Naive thymus-derived CD4-positive, alpha-beta T cell (primary cell): ENCODE data around the gene TMEM169. TPM values are rescaled to one million over a fixed set of nuclear protein-coding genes. Genes with fewer than 3 reads are reported as not detected.

Source experiments
- ATAC-seq: fragments of 150-1000 bp; cut with Tn5 transposase; 2 replicates; pipeline ENCODE4 v1.10.0; 2021; ENCODE audit warnings: mild to moderate bottlenecking, moderate library complexity
- CTCF ChIA-PET: fragments of 350-600 bp; sonication (Branson Sonifier 250); formaldehyde crosslinking; loops from one replicate; lab custom pipeline; 2021; ENCODE audit warnings: antibody characterized with exemption; lab: Charles Lee
- POLR2A ChIA-PET: fragments of 350-600 bp; sonication (Branson Sonifier 250); formaldehyde crosslinking; loops from one replicate; lab custom pipeline; 2021; ENCODE audit warnings: antibody characterized with exemption, inconsistent platforms; lab: Charles Lee
- DNase-seq, 9 donors: peaks; one replicate each; pipeline versions ENCODE4 v3.0.0 to v3.0.0-alpha.2; 2020 to 2022; ENCODE audit warnings: mixed read lengths in 1 of 9
- H3K27ac ChIP-seq: one replicate; pipeline ENCODE4 v1.7.0; 2013; ENCODE audit warnings: mild to moderate bottlenecking, low read depth, low read length, moderate library complexity
- H3K27me3 ChIP-seq, 2 donors: one replicate each; pipeline ENCODE4 v1.7.0; 2013; ENCODE audit warnings: low read length in 2 of 2, mild to moderate bottlenecking in 2 of 2, moderate library complexity in 2 of 2; ENCODE audit not compliant: control insufficient read depth in 2 of 2, insufficient read depth in 2 of 2
- H3K36me3 ChIP-seq, 3 experiments: 1 replicate in 2 of 3; 2 replicates in 1 of 3; pipeline ENCODE4 v1.7.0; 2013; ENCODE audit warnings: low read length in 3 of 3, mild to moderate bottlenecking in 3 of 3, moderate library complexity in 1 of 3; ENCODE audit not compliant: insufficient read depth in 3 of 3, control insufficient read depth in 2 of 3
- H3K4me1 ChIP-seq, 2 donors: one replicate each; pipeline ENCODE4 v1.7.0; 2013; ENCODE audit warnings: low read length in 2 of 2, mild to moderate bottlenecking in 2 of 2, moderate library complexity in 1 of 2; ENCODE audit not compliant: control insufficient read depth in 2 of 2, insufficient read depth in 2 of 2
- H3K4me3 ChIP-seq: 2 replicates; pipeline ENCODE4 v1.7.0; 2013; ENCODE audit warnings: mild to moderate bottlenecking, low read length
- H3K9me3 ChIP-seq, 3 experiments: 1 replicate in 2 of 3; 2 replicates in 1 of 3; pipeline ENCODE4 v1.7.0; 2013; ENCODE audit warnings: low read length in 3 of 3; ENCODE audit not compliant: control insufficient read depth in 2 of 3
- H3K27ac Mint-ChIP-seq, 9 donors: one replicate each; pipeline ENCODE4 v1.8.0; 2020 to 2022; ENCODE audit warnings: mixed read lengths in 9 of 9, mild to moderate bottlenecking in 8 of 9, moderate library complexity in 5 of 9, inconsistent platforms in 2 of 9
- H3K27me3 Mint-ChIP-seq, 5 donors: one replicate each; pipeline ENCODE4 v1.8.0; 2021 to 2022; ENCODE audit warnings: mixed read lengths in 5 of 5, mild to moderate bottlenecking in 1 of 5
- H3K36me3 Mint-ChIP-seq, 5 donors: one replicate each; pipeline ENCODE4 v1.8.0; 2020 to 2022; ENCODE audit warnings: mixed read lengths in 5 of 5, mild to moderate bottlenecking in 3 of 5, inconsistent platforms in 1 of 5
- H3K4me1 Mint-ChIP-seq, 7 donors: one replicate each; pipeline ENCODE4 v1.8.0; 2020 to 2022; ENCODE audit warnings: mixed read lengths in 7 of 7, mild to moderate bottlenecking in 3 of 7, inconsistent platforms in 1 of 7
- H3K4me3 Mint-ChIP-seq, 10 donors: one replicate each; pipeline ENCODE4 v1.8.0; 2020 to 2022; ENCODE audit warnings: mild to moderate bottlenecking in 10 of 10, mixed read lengths in 10 of 10, moderate library complexity in 6 of 10, inconsistent platforms in 2 of 10
- H3K9me3 Mint-ChIP-seq, 11 donors: one replicate each; pipeline ENCODE4 v1.8.0; 2020 to 2022; ENCODE audit warnings: mixed read lengths in 11 of 11, mild to moderate bottlenecking in 4 of 11, inconsistent platforms in 1 of 11, moderate library complexity in 1 of 11
- intact Hi-C, 2 donors: fragments of 100-400 bp; cut with micrococcal nuclease; formaldehyde crosslinking; loops; one replicate each; pipeline ENCODE4 v1.15.1; 2023
- polyA plus RNA-seq, 2 donors: library from polyadenylated mRNA; unstranded; fragments of 300-500 nt; fragmentation: Illumina TruSeq; gene quantifications; one replicate each; pipeline ENCODE4 v1.2.3, GENCODE V29; 2021
- total RNA-seq, 6 experiments: library from RNA in 5 of 6; stranded (reverse) in 5 of 6; gene quantifications; 1 replicate in 5 of 6; 2 replicates in 1 of 6; pipeline ENCODE4 v1.2.3 and lab custom pipeline; 2021 to 2026

TMEM169 gene
- total and polyA plus RNA-seq, 7 experiments from 2014 or later = 2.0 to 5.1 (median 3.7) TPM

- ChIA-PET POLR2A (no interaction called here), CTCF (no interaction called here)
- no peak overlapping the region for H3K27ac Mint-ChIP-seq
- Histone ChIP-seq H3K9me3 (no peaks in the 10 kb centered on the region), H3K27ac (no peak overlapping the region), H3K27me3 (no peaks in the 10 kb centered on the region), H3K36me3 (peaks cover 0 to 18% (median 4%) of the 10 kb centered on the region in 3 experiments), H3K4me1 (no peaks in the 10 kb centered on the region), H3K4me3 (no peak overlapping the region)
- H3K4me1 Mint-ChIP-seq = peaks cover 0 to 5% (median 3%) of the 10 kb centered on the region in 7 donors
- no peaks in the 10 kb centered on the region for H3K9me3 Mint-ChIP-seq
- ATAC-seq (peak; percentile 18), DNase-seq (no peak)
- intact Hi-C loops = no loop called here
- no peak overlapping the region for H3K4me3 Mint-ChIP-seq
- H3K36me3 Mint-ChIP-seq = peaks cover 13 to 29% (median 20%) of the 10 kb centered on the region in 5 donors
- H3K27me3 Mint-ChIP-seq = no peaks in the 10 kb centered on the region
Measured at GRCh38 chr2:216098421-216099334, 17.0 kb downstream of the TMEM169 start.

- Histone ChIP-seq H3K9me3 (no peaks in the 10 kb centered on the region), H3K36me3 (peaks cover 0 to 18% (median 4%) of the 10 kb centered on the region in 3 experiments), H3K27me3 (no peaks in the 10 kb centered on the region), H3K27ac (no peak overlapping the region), H3K4me3 (no peak overlapping the region), H3K4me1 (no peaks in the 10 kb centered on the region)
- H3K4me1 Mint-ChIP-seq = peaks cover 0 to 11% (median 0%) of the 10 kb centered on the region in 7 donors
- H3K27ac Mint-ChIP-seq = no peak overlapping the region
- ChIA-PET CTCF (interaction anchor here (0.6 kb wide), 1 partner anchor 320 kb away, joined by 3 read pairs; no protein-coding TSS in a partner anchor), POLR2A (interaction anchor here (1.4 kb wide), 1 partner anchor 18 kb away, joined by 4 read pairs; no protein-coding TSS in a partner anchor)
- intact Hi-C loops = no loop called here
- H3K4me3 Mint-ChIP-seq = no peak overlapping the region
- H3K36me3 Mint-ChIP-seq = peaks cover 8 to 23% (median 15%) of the 10 kb centered on the region in 5 donors
- DNase-seq (no peak), ATAC-seq (no peak)
- no peaks in the 10 kb centered on the region for H3K9me3 Mint-ChIP-seq
- H3K27me3 Mint-ChIP-seq = no peaks in the 10 kb centered on the region
Measured at GRCh38 chr2:216101109-216101508, 19.4 kb downstream of the TMEM169 start.

- H3K27ac ChIP-seq = no peak overlapping the region
- CTCF ChIA-PET = interaction anchor here (0.6 kb wide), 1 partner anchor 47 kb away, joined by 3 read pairs; no protein-coding TSS in a partner anchor
- H3K27me3 ChIP-seq = no peaks in the 10 kb centered on the region
- Mint-ChIP-seq H3K27ac (no peak overlapping the region), H3K4me3 (no peak overlapping the region), H3K4me1 (peaks cover 0 to 14% (median 0%) of the 10 kb centered on the region in 7 donors), H3K9me3 (no peaks in the 10 kb centered on the region), H3K27me3 (no peaks in the 10 kb centered on the region), H3K36me3 (peaks cover 8 to 21% (median 15%) of the 10 kb centered on the region in 5 donors)
- POLR2A ChIA-PET = interaction anchor here (0.6 to 1.7 kb wide), 5 partner anchors 15 to 712 kb away, joined by 3 to 6 read pairs (median 4); partner anchors contain the start of genes PECR and TMEM169
- H3K9me3 ChIP-seq = no peaks in the 10 kb centered on the region
- H3K36me3 ChIP-seq = peaks cover 0 to 18% (median 4%) of the 10 kb centered on the region in 3 experiments
- no peak for ATAC-seq
- no peaks in the 10 kb centered on the region for H3K4me1 ChIP-seq
- no peak for DNase-seq
- intact Hi-C loops = no loop called here
- H3K4me3 ChIP-seq = no peak overlapping the region
Measured at GRCh38 chr2:216103213-216103612, 21.5 kb downstream of the TMEM169 start.

- Mint-ChIP-seq H3K9me3 (peaks cover 0 to 6% (median 0%) of the 10 kb centered on the region in 11 donors), H3K4me1 (peaks cover 0 to 24% (median 10%) of the 10 kb centered on the region in 7 donors), H3K4me3 (no peak overlapping the region), H3K36me3 (peaks cover 12 to 26% (median 15%) of the 10 kb centered on the region in 5 donors), H3K27ac (no peak overlapping the region), H3K27me3 (peaks cover 0 to 4% (median 0%) of the 10 kb centered on the region in 5 donors)
- Histone ChIP-seq H3K27me3 (no peaks in the 10 kb centered on the region), H3K9me3 (no peaks in the 10 kb centered on the region), H3K4me1 (peaks cover 1 to 3% of the 10 kb centered on the region in 2 donors), H3K27ac (no peak overlapping the region), H3K36me3 (peaks cover 0 to 16% (median 4%) of the 10 kb centered on the region in 3 experiments), H3K4me3 (no peak overlapping the region)
- POLR2A ChIA-PET = interaction anchor here (0.8 kb wide), 1 partner anchor 31 kb away, joined by 3 read pairs; no protein-coding TSS in a partner anchor
- no peak for DNase-seq
- no peak for ATAC-seq
- intact Hi-C loops = no loop called here
- CTCF ChIA-PET = no interaction called here
Measured at GRCh38 chr2:216104691-216105090, 23.0 kb downstream of the TMEM169 start.

- CTCF ChIA-PET = interaction anchor here (0.7 to 0.8 kb wide), 2 partner anchors 23 to 26 kb away, joined by 3 read pairs; partner anchors contain the start of genes PECR and TMEM169
- POLR2A ChIA-PET = interaction anchor here (1.9 to 8.9 kb wide), 3 partner anchors 13 to 49 kb away, joined by 5 to 166 read pairs (median 34); partner anchors contain the start of genes PECR and TMEM169
- intact Hi-C loops = no loop called here
- no peak for DNase-seq
- peaks cover 0 to 15% (median 0%) of the 10 kb centered on the region in 3 experiments for H3K36me3 ChIP-seq
- H3K4me1 ChIP-seq = peaks cover 21 to 22% of the 10 kb centered on the region in 2 donors
- H3K27ac ChIP-seq = no peak overlapping the region
- H3K9me3 ChIP-seq = no peaks in the 10 kb centered on the region
- Mint-ChIP-seq H3K27me3 (peaks cover 0 to 4% (median 0%) of the 10 kb centered on the region in 5 donors), H3K9me3 (peaks cover 0 to 6% (median 0%) of the 10 kb centered on the region in 11 donors), H3K27ac (peak overlapping the region in 3 of 9 donors; percentile 16 to 100 (median 74)), H3K4me1 (peaks cover 14 to 37% (median 33%) of the 10 kb centered on the region in 7 donors), H3K36me3 (peaks cover 4 to 26% (median 15%) of the 10 kb centered on the region in 5 donors), H3K4me3 (peak overlapping the region in 3 of 10 donors; percentile 2 to 96 (median 29))
- H3K4me3 ChIP-seq = no peak overlapping the region
- no peak for ATAC-seq
- no peaks in the 10 kb centered on the region for H3K27me3 ChIP-seq
Measured at GRCh38 chr2:216107320-216107719, 25.6 kb downstream of the TMEM169 start.

GRCh38 chr2:216107760-216108159, 26.0 kb downstream of the TMEM169 start:
- intact Hi-C loops = no loop called here
- H3K36me3 Mint-ChIP-seq = peaks cover 5 to 29% (median 15%) of the 10 kb centered on the region in 5 donors

More at GRCh38 chr2:216107760-216108159, 26.0 kb downstream of the TMEM169 start:
- Histone ChIP-seq H3K27ac (no peak overlapping the region), H3K27me3 (no peaks in the 10 kb centered on the region), H3K4me3 (no peak overlapping the region), H3K9me3 (no peaks in the 10 kb centered on the region), H3K4me1 (peaks cover 21 to 24% of the 10 kb centered on the region in 2 donors), H3K36me3 (peaks cover 0 to 20% (median 0%) of the 10 kb centered on the region in 3 experiments)
- ChIA-PET POLR2A (interaction anchor here (0.6 to 8.9 kb wide), 8 partner anchors 12 to 304 kb away, joined by 3 to 166 read pairs (median 6); partner anchors contain the start of genes PECR, SMARCAL1 and TMEM169), CTCF (interaction anchor here (0.7 to 3.1 kb wide), 4 partner anchors 14 to 74 kb away, joined by 3 to 12 read pairs (median 4); partner anchors contain the start of genes PECR and TMEM169)
- Mint-ChIP-seq H3K4me1 (peaks cover 14 to 42% (median 37%) of the 10 kb centered on the region in 7 donors), H3K9me3 (peaks cover 0 to 6% (median 0%) of the 10 kb centered on the region in 11 donors), H3K27ac (peak overlapping the region in 3 of 9 donors; percentile 16 to 100 (median 100)), H3K4me3 (peak overlapping the region in 5 of 10 donors; percentile 2 to 100 (median 96)), H3K27me3 (peaks cover 0 to 4% (median 0%) of the 10 kb centered on the region in 5 donors)
- ATAC-seq (no peak), DNase-seq (no peak)
